ENCODE results near the gene NR1D1. TPM values are rescaled to one million over a fixed set of nuclear protein-coding genes. Genes with fewer than 3 reads are reported as not detected.

The NR1D1 gene
- total and polyA plus RNA-seq, 2 of the 13 experiments (the other 11 are each of a cell fraction or from before 2014, with no cell fraction given): 2.1 to 2.7 TPM

GRCh38 chr17:40122999-40123810 lies 22.8 kb upstream of the NR1D1 start (continued):
- no peak for TF ChIP-seq DBP (CRISPR knock-in tag; IDR thresholded peaks at IDR 0.05; ENCODE audit: not compliant biosample characterization)
- no peak for TF ChIP-seq PREB (CRISPR knock-in tag; IDR thresholded peaks at IDR 0.05)
- no peak for TF ChIP-seq ATAD3A (CRISPR knock-in tag; IDR thresholded peaks at IDR 0.05)
- TF ChIP-seq HMGXB4 (CRISPR knock-in tag; IDR thresholded peaks at IDR 0.05; ENCODE audit: borderline replicate concordance in 1 of 2, low read depth in 1 of 2): peak; percentile 67 to 86; a peak in 2 of 4 replicates
- no peak for TF ChIP-seq NR1H2 (CRISPR knock-in tag; IDR thresholded peaks at IDR 0.05; ENCODE audit: borderline replicate concordance, low read depth)
- no peak for TF ChIP-seq ATF6 (CRISPR knock-in tag; conservative IDR thresholded peaks at IDR 0.05)
- TF ChIP-seq ASH2L (IDR thresholded peaks at IDR 0.05; ENCODE audit: insufficient read length, low read depth, low read length): peak; percentile 86
- TF ChIP-seq KLF15 (CRISPR knock-in tag; IDR thresholded peaks at IDR 0.05; ENCODE audit: borderline replicate concordance): no peak
- no peak for TF ChIP-seq SIN3B (IDR thresholded peaks at IDR 0.05; ENCODE audit: low read length)
- TF ChIP-seq PTBP1 (IDR thresholded peaks at IDR 0.05; ENCODE audit: low read depth, low read length, poor library complexity, severe bottlenecking): no peak
- no peak for TF ChIP-seq ZNF143 (CRISPR knock-in tag; IDR thresholded peaks at IDR 0.05)
- TF ChIP-seq MYC (CRISPR knock-in tag; IDR thresholded peaks at IDR 0.05; ENCODE audit: borderline replicate concordance): peak; percentile 37; the same call in 1 of the 2 replicates
- no peak for TF ChIP-seq ZNF484 (CRISPR knock-in tag; IDR thresholded peaks at IDR 0.05; ENCODE audit: borderline replicate concordance, low read depth)
- TF ChIP-seq ZNF317 (CRISPR knock-in tag; IDR thresholded peaks at IDR 0.05): no peak
- TF ChIP-seq TFAP4 (IDR thresholded peaks at IDR 0.05; ENCODE audit: borderline replicate concordance, low read depth): no peak; the same call in 1 of the 2 replicates
- TF ChIP-seq ARHGAP35 (CRISPR knock-in tag; IDR thresholded peaks at IDR 0.05; ENCODE audit: borderline replicate concordance): no peak
